OCI-LY3 (cell line): ENCODE data around the gene HS6ST2.

Source experiments
- H2AFZ ChIP-seq: fragments of 200-600, 300-600 bp; shearing (Covaris generic); 2 replicates; pipeline ENCODE4 v1.6.0; 2014; ENCODE audit warnings: antibody characterized with exemption, low read depth, low read length
- H3K27ac ChIP-seq: fragments of 200-600, 300-600 bp; sonication (generic); 2 replicates; pipeline ENCODE4 v1.5.1; 2014; ENCODE audit warnings: mild to moderate bottlenecking, low read length, moderate library complexity, mixed read lengths
- H3K27me3 ChIP-seq: fragments of 200-600, 300-600 bp; sonication (generic); 2 replicates; pipeline ENCODE4 v1.6.1; 2014; ENCODE audit warnings: low read depth, low read length, mixed read lengths
- H3K36me3 ChIP-seq: fragments of 200-600, 300-600 bp; sonication (generic); replicated peaks from 2 replicates; pipeline ENCODE3; 2014; ENCODE audit warnings: low read depth, low read length, mixed read lengths
- H3K4me1 ChIP-seq: fragments of 300-600, 200-600 bp; sonication (generic); 2 replicates; pipeline ENCODE4 v1.6.1; 2014; ENCODE audit warnings: low read length, mixed read lengths
- H3K4me2 ChIP-seq: fragments of 200-600, 300-600 bp; sonication (generic); 2 replicates; pipeline ENCODE4 v1.6.1; 2014; ENCODE audit warnings: low read length, mixed read lengths
- H3K4me3 ChIP-seq: fragments of 300-600, 200-600 bp; sonication (generic); 2 replicates; pipeline ENCODE4 v1.5.1; 2014; ENCODE audit warnings: antibody characterized with exemption, mild to moderate bottlenecking, low read length, moderate library complexity
- H3K79me2 ChIP-seq: fragments of 300-600, 200-600 bp; shearing (Covaris generic); 2 replicates; pipeline ENCODE4 v1.6.1; 2014; ENCODE audit warnings: mild to moderate bottlenecking, low read length, mixed read lengths
- H3K9ac ChIP-seq: fragments of 300-600, 200-600 bp; shearing (Covaris generic); 2 replicates; pipeline ENCODE4 v1.6.0; 2014; ENCODE audit warnings: mild to moderate bottlenecking, low read length, moderate library complexity
- H3K9me3 ChIP-seq: fragments of 200-600, 300-600 bp; shearing (Covaris generic); 2 replicates; pipeline ENCODE4 v1.6.1; 2014; ENCODE audit warnings: low read length, mixed read lengths; ENCODE audit not compliant: insufficient read depth
- H4K20me1 ChIP-seq: fragments of 200-600, 300-600 bp; sonication (generic); 2 replicates; pipeline ENCODE4 v1.6.1; 2016; ENCODE audit warnings: low read length, mixed read lengths; ENCODE audit not compliant: insufficient read depth
- EZH2phosphoT487 ChIP-seq: fragments of 200-600 bp; shearing (Covaris generic); IDR thresholded peaks from 2 replicates; pipeline ENCODE4 v1.6.1; 2018; ENCODE audit warnings: antibody characterized with exemption, mixed run types, low read depth
- TF ChIP-seq, protein P1 (sequence below): fragments of 200-600, 300-600 bp; sonication (generic); IDR thresholded peaks from 2 replicates; pipeline ENCODE4 v1.5.1; 2014; ENCODE audit warnings: antibody characterized with exemption, low read length, low read depth

Gene HS6ST2

GRCh38 chrX:132769609-132770008 lies 188.8 kb downstream of the HS6ST2 start:
- TF ChIP-seq, protein P1, sequence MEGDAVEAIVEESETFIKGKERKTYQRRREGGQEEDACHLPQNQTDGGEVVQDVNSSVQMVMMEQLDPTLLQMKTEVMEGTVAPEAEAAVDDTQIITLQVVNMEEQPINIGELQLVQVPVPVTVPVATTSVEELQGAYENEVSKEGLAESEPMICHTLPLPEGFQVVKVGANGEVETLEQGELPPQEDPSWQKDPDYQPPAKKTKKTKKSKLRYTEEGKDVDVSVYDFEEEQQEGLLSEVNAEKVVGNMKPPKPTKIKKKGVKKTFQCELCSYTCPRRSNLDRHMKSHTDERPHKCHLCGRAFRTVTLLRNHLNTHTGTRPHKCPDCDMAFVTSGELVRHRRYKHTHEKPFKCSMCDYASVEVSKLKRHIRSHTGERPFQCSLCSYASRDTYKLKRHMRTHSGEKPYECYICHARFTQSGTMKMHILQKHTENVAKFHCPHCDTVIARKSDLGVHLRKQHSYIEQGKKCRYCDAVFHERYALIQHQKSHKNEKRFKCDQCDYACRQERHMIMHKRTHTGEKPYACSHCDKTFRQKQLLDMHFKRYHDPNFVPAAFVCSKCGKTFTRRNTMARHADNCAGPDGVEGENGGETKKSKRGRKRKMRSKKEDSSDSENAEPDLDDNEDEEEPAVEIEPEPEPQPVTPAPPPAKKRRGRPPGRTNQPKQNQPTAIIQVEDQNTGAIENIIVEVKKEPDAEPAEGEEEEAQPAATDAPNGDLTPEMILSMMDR: no peak
- H3K4me3 ChIP-seq: peak overlapping the region; percentile 34; the same call in 1 of the 2 replicates
- no peak overlapping the region for H3K9ac ChIP-seq
- peaks cover 11% of the 10 kb centered on the region for H3K4me1 ChIP-seq
- H3K27me3 ChIP-seq: no peaks in the 10 kb centered on the region
- H3K36me3 ChIP-seq: no peaks in the 10 kb centered on the region
- H4K20me1 ChIP-seq: no peaks in the 10 kb centered on the region
- H3K79me2 ChIP-seq: no peaks in the 10 kb centered on the region
- no peaks in the 10 kb centered on the region for H3K9me3 ChIP-seq
- H3K27ac ChIP-seq: peak overlapping the region; percentile 34
- H3K4me2 ChIP-seq: peak overlapping the region; percentile 56
- peak overlapping the region; percentile 81 for H2AFZ ChIP-seq

DNA sequence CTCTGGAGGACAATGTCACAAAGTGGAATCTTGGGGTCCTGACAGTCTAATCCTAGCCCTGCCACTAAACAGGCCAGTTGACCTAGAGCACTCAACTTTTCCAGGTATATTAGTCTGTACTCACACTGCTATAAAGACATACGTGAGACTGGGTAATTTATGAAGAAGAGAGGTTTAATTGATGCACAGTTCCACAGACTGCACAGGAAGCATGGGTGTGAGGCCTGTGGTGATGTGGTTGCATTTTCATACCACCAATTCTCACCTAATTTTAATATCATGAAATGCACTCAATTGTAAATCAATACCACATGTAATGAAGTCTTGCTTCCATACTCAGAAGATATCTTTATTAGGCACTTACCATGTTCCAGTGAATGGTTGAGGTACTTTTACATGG lies 192.0 kb downstream of the HS6ST2 start:
- TF ChIP-seq, protein P1: no peak
- no peak for TF ChIP-seq EZH2phosphoT487

DNA sequence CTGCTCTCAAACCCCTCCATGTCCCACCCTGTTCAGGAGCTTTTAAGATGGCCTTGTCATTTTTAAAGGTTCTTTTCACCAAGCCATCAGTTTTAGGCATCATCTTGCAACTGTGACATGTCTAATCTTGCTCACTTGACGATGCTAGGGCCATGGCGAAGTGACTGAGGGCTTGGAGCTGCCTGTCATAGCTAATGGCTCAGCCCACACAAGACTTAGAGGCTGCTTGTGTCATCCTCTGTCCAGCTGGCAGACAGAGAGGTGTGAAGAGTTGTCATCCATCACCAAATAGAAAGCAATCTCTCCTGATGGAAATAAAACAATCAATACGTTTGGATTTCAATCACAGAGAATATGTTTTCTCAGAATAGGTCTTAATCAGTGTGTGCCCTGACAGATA lies 194.9 kb downstream of the HS6ST2 start:
- Histone ChIP-seq H3K9ac (no peak overlapping the region), H3K27me3 (no peaks in the 10 kb centered on the region), H4K20me1 (no peaks in the 10 kb centered on the region), H3K36me3 (no peaks in the 10 kb centered on the region), H3K79me2 (no peaks in the 10 kb centered on the region), H3K4me3 (no peak overlapping the region), H3K4me2 (no peak overlapping the region), H3K27ac (no peak overlapping the region), H3K9me3 (no peaks in the 10 kb centered on the region), H2AFZ (no peak overlapping the region), H3K4me1 (peaks cover 14% of the 10 kb centered on the region)
- no peak for TF ChIP-seq EZH2phosphoT487
- TF ChIP-seq, protein P1: no peak

More for the DNA sequence above, 192.0 kb downstream of the HS6ST2 start:
- Histone ChIP-seq H3K4me2 (no peak overlapping the region), H2AFZ (no peak overlapping the region), H3K27ac (no peak overlapping the region), H3K4me1 (peaks cover 11% of the 10 kb centered on the region), H3K9ac (no peak overlapping the region), H3K79me2 (no peaks in the 10 kb centered on the region), H3K36me3 (no peaks in the 10 kb centered on the region), H3K27me3 (no peaks in the 10 kb centered on the region), H4K20me1 (no peaks in the 10 kb centered on the region), H3K9me3 (no peaks in the 10 kb centered on the region), H3K4me3 (no peak overlapping the region)

DNA sequence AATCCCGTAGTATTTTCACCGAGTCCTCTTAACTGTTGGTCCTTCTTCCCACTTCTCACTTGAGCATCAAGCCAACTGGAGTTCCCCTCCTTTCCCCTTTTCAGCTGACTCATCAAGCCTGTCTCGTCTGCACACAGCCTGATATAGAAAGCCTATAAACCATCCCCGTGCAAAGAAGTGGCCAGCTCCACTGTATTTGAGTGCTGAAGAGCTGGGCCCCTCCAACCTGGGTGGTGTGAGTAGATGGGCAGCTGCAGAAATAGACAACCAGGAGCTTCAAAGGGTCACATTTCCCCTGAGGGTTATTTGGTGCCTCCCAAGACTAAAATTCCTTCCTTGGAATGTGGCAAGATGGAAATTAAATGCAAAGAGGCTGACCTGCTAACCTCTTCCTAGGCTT lies 199.7 kb downstream of the HS6ST2 start:
- peak overlapping the region; percentile 85 for H3K27ac ChIP-seq
- peak overlapping the region; percentile 37 for H3K4me2 ChIP-seq
- no peak overlapping the region for H3K4me3 ChIP-seq
- H3K4me1 ChIP-seq: peaks cover 39% of the 10 kb centered on the region
- no peaks in the 10 kb centered on the region for H3K9me3 ChIP-seq
- no peak overlapping the region for H2AFZ ChIP-seq
- H3K27me3 ChIP-seq: no peaks in the 10 kb centered on the region
- no peaks in the 10 kb centered on the region for H3K36me3 ChIP-seq
- peak overlapping the region; percentile 33; the same call in 1 of the 2 replicates for H3K9ac ChIP-seq
- TF ChIP-seq EZH2phosphoT487: no peak
- TF ChIP-seq, protein P1: no peak
- no peaks in the 10 kb centered on the region for H3K79me2 ChIP-seq
- no peaks in the 10 kb centered on the region for H4K20me1 ChIP-seq
